ENCODE data around the gene ANKRD16.
"Not testable (repeated sequence)": the region's sequence is repeated elsewhere in the genome, so short reads cannot be mapped to it uniquely, and the experiment has no call there.

The ANKRD16 gene

GRCh38 chr10:5902511-5903274, 13.0 kb upstream of the ANKRD16 start:
- DNase-seq = no peak

- DNase-seq = no peak
Measured at GRCh38 chr10:5900247-5900646, 10.6 kb upstream of the ANKRD16 start.

GRCh38 chr10:5898163-5898562, 8.5 kb upstream of the ANKRD16 start:
- DNase-seq = no peak

GRCh38 chr10:5897504-5897903, 7.8 kb upstream of the ANKRD16 start:
- no peak for DNase-seq

GRCh38 chr10:5897053-5897340, 7.3 kb upstream of the ANKRD16 start:
- no peak for DNase-seq

- no peak for DNase-seq
Measured at GRCh38 chr10:5896208-5897052, 6.7 kb upstream of the ANKRD16 start.

- no peak for DNase-seq
Measured at GRCh38 chr10:5895804-5896203, 6.1 kb upstream of the ANKRD16 start.

GRCh38 chr10:5895365-5895764, 5.7 kb upstream of the ANKRD16 start:
- DNase-seq = no peak

GRCh38 chr10:5894873-5895272, 5.2 kb upstream of the ANKRD16 start:
- no peak for DNase-seq

GRCh38 chr10:5894403-5894802, 4.7 kb upstream of the ANKRD16 start:
- DNase-seq = no peak

GRCh38 chr10:5893321-5893720, 3.6 kb upstream of the ANKRD16 start:
- DNase-seq = no peak

- no peak for DNase-seq
Measured at GRCh38 chr10:5892007-5892406, 2.3 kb upstream of the ANKRD16 start.

- no peak for DNase-seq
Measured at GRCh38 chr10:5891009-5891408, 1.3 kb upstream of the ANKRD16 start.

GRCh38 chr10:5890452-5890915, 791 bp upstream of the ANKRD16 start:
- DNase-seq = no peak

GRCh38 chr10:5888843-5889623, 660 bp downstream of the ANKRD16 start:
- DNase-seq = no peak

GRCh38 chr10:5888351-5888750, 1.3 kb downstream of the ANKRD16 start:
- no peak for DNase-seq

GRCh38 chr10:5887641-5888040, 2.1 kb downstream of the ANKRD16 start:
- DNase-seq = no peak

GRCh38 chr10:5887029-5887428, 2.7 kb downstream of the ANKRD16 start:
- DNase-seq = no peak

- no peak for DNase-seq
Measured at GRCh38 chr10:5885619-5886018, 4.1 kb downstream of the ANKRD16 start.

- DNase-seq = no peak
Measured at GRCh38 chr10:5882961-5883360, 6.7 kb downstream of the ANKRD16 start.

- DNase-seq = not testable (repeated sequence)
Measured at GRCh38 chr10:5877041-5877440, 12.7 kb downstream of the ANKRD16 start.

- DNase-seq = no peak
Measured at GRCh38 chr10:5876181-5876768, 13.4 kb downstream of the ANKRD16 start.

GRCh38 chr10:5873515-5873995, 16.1 kb downstream of the ANKRD16 start:
- no peak for DNase-seq
